GM18867 (cell line): ENCODE results near the gene SDCBP2.

ENCODE experiments used
- ATAC-seq: cut with Tn5 transposase; IDR thresholded peaks from one replicate; pipeline ENCODE4 v1.9.1; 2021; ENCODE audit warnings: mild to moderate bottlenecking, moderate library complexity; ENCODE audit not compliant: unreplicated experiment

SDCBP2 gene

DNA sequence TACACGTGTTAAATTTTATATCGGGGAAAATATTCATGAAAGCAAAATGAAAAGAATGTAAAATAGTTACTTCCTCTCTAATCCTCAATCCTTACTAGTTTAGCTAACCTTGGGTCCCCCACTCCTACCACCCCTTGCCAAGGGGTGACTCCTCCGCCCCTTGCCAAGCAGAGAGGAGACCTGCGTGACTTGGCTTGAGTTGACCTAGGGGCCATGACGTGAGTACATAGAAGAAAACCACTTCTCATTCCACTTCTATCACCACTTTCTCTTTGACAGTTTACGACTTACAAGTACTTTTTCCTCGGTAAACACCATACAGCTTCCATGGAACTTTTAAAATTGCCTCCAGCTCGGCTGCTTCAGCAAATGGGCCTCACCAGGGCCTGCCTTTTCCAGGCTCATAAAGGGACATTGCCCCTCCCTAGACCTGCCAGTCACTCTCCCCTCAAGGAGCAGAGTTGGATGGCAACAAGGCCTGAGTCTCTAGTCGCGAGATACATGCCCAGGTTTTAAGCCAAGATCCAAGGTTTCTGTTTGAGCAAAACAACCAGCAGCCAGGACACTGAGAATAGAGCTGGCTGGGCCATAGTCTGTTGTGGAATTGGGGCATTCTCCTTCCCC lies 29.9 kb downstream of the SDCBP2 start:
- ATAC-seq, result no peak

DNA sequence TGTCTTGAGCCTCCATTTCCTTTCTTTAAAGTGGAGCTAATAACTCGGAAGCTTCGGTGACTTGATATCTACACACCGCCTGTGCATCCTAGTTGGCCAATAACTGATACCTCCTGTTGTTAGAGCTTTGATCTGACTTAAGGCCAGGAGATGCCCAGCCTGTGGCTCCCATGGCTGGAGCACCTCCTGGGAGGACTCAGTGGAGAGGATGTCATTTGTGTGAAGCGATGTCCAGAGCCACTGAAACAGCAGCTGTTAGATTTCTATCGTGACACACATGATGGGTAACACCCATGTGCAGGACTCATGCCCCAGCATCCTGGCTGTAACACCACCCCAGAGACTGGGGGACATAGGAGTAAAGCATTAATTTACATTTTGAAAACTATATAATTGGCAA lies 30.8 kb downstream of the SDCBP2 start:
- ATAC-seq, result no peak

DNA sequence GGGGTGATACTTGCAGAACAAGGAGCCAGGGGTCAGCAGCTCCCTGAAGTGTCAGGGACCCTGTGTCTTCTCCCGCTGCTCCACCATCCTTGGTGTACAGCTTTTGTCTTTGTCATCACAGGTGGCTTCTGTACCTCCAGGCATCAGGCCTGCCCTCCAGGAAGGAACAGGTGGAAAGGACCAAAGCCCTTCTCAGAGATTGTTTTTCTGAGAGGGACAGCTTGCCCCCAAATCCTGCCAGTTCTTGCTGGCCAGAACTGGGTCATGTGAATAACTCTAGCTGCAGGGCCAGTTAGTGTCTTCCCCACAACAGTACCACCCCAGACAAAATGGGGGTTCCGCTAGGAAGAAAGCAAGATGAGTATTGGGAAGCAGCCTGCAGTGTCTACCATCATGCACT lies 31.5 kb downstream of the SDCBP2 start:
- no peak for ATAC-seq

DNA sequence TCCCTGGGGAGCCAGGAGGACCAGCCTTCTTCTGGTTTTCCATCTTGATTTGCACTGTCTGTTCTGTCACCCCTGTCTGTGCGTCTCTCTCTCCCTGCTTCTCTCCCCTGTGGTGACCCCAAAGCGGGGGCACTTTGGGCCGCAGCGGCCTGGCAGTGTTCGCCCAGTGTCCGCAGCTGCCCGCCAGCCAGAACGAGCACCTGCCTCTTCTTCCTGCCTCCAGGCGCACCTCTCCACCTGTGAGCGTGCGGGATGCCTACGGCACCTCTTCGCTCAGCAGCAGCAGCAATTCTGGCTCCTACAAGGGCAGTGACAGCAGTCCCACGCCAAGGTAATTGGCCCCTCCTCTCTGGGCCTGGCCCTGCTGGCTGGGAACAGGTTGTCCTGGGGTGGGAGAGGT lies 32.0 kb downstream of the SDCBP2 start:
- ATAC-seq, result no peak

DNA sequence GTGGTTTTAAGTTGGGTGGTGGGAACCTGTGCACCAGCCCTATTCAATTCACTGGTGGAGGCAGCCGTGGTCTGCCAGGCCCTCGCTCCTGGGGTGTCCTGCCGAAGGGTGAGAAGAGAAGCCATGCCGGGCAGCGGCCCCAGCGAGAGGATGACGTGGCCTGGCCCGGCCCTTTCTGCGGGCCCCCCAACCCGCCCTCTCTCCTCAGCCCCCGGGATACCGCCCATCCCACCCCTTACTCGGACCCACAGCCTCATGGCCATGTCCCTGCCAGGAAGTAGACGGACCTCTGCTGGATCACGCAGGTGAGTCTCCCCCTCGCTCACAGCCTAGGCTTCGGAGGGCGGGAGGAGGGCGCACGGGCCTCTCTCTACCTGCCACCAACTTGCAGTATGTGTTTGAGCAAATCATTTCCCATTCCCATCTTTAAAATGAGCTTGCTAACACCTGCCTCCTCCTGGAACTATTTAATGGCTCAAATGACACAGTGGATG lies 32.8 kb downstream of the SDCBP2 start:
- ATAC-seq, result no peak

DNA sequence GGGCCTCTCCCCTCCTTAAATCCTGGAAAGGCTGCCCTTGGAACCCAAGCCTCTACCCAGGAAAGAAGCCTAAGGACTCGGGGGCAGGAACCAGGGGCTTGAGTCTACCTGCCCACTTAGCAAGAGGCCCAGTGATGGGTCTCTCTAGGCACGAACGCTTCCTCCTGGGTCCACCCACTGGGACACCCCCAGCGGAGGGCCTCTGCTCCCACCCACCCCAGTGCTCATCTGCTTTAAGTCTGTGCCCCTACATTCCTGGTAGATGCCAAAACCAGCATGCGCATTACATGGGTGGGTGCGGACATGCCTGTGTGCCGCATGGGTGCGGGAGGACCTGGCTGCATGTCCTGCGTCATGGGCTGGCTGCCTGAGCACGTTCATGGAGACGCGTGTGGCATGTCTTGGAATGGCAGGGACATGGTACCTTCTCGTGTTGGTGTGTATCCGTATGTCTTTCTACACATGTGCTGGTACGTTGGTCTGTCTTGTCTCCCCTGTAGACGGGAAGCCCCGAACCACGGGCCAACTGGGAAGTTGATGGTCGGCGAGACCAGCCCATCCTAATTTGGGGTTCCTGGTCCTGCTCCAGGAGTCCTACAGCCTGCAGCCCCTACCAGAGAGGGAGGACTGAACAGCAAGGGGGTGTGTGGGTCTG lies 33.5 kb downstream of the SDCBP2 start:
- ATAC-seq, result no peak

DNA sequence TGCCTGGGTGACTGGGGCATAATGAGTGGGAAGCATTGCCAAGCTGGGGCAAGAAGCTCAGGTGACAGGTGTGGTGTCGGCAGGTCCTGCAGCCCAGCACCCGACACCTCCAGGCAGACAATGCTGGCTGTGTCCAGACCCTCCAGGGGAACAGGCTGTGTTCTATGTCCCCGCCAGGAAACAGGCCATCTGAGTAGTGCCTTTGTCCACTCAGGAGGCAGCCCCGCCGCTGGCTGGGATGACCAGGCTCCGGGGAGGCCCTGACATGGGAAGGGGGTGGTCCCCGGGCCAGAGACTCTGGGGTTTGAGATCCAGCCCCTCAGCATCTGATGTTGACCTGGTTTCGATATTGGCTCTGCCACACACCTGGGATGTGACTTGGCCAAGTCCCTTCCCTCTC lies 34.4 kb downstream of the SDCBP2 start:
- no peak for ATAC-seq

DNA sequence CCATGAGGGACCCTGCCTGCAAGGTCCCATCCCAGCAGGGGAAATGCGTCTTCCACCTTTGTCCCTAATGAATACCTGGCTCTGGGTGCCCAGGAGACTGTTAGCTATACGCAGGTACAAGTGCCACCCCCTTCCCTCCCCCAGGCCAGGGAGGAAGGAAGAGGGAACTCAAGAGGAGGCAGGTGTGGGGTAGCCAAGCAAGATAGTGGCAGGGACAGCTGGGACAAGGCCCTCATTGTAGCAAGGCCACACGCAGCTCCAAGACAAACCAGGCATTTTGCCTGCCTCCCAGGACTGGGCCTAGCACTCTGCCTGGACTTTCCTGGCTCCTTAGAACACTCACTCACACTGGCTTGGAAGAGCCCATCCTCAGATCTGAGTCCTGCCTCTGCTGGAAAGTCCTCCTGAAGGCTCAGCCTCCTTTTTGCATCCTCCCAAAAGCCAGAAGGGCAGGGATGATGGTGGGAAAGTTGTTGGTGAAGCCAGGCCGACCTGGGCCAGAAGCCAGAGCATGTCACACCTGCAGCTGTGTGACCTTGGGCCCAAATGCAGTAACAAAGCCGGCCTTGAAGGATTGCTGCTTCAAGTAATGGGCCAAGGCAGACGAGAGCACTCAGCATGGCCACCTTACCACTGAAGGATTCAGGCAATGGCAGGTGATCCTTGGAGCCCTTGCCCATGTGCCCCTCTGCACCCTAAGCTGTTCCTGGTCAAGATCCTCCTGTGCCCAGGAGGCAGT lies 35.1 kb downstream of the SDCBP2 start:
- no peak for ATAC-seq

DNA sequence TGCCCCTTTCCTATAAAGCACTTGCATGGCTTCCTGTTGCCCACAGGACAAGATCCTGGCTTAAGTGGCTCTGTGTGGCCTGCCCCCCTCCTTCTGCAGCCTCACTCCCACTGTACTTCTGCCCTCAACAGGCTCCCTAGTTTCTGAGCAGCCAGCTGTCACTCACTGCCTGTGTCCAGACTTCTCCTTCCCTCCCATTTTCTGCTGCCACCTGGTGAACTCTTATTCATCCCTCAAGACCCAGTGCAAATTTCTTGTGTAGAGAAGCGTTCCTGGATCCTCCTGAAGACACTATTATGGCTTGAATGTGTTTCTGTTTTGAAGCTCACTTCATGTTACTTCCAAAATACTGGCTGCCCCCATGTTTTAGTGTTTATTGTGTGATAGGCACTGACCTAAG lies 36.3 kb downstream of the SDCBP2 start:
- ATAC-seq, result no peak

DNA sequence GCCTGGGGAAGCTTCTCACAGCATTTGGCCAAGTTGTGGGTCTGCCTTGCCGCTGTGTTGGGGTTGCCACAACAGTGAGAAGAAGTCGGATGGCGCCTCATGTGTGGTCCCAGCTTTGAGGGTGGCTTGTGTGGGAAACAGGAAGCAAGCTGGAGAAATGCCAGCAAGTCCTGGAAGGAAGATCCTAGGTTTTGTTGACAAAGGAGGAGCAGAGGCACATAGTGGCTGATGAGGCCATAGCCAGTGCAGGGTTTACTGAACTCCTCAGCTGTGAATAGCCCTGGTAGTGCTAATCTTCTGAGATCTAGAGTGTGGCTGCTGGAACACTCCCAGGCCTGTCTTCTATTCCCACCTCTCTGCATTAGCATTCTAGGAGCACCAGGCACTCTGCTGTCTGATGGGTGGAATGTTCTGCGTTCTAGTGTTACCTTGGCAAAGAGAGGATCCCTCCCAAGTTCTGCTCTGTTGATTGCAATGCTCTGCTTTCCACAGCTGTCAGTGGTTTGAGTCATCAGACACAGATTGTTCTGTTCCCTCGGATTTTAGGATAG lies 37.7 kb downstream of the SDCBP2 start:
- ATAC-seq, result no peak

DNA sequence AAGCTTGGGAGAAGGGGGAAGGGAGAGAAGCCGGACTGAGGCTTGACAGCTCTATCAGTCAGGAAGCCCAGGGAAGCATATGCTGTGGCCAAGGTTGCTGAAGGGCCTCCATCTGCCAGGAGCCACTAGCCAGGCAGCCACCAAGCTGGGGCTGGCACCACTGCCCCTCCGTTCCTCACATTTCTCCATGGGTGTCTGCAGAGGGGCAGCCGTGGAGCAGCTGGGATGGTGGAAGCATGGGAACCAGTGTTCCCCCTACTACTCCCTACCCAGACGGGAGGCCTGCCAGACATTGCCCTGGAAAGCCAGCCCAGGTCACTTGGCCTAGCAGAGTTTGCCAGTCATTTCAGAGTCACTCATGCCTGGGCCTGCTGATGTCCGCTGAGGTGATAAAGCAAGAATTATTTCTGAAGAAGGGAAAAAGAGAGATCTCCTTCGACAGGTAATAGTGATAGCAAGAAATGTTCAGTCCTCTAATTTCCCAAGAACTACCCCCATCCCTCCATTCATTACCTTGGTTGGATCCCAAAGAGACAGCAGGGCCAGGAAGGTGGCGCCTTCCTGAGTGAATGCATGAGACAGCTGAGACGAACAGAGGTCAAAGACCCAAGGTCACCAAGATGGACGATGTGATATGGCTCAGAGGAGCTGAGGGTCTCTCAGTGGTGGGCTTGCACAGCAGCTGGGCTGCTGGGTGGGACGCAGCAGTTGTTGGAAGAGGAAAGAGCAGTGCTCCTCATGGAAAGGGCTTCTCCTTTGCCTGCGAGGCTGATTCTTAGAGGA lies 41.0 kb downstream of the SDCBP2 start:
- no peak for ATAC-seq

DNA sequence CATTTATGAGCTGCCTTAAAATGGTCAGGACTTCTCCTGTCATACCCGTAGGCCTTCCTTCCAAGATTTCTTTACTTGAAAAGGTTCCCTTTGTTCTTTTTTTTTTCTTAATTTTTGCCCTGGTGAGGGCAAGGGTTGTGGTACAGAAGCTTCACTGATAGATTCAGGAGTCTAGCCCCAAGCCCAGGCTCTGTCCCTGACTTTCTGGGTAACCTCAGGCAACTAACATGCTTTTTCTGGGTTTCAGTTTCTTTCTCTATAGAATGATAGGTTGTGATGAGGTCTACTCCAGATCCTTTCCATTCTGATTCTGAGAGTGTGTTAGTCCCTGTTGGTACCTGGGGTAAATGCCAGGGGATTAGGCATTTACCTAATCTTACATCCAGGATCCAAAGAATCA lies 41.6 kb downstream of the SDCBP2 start:
- ATAC-seq, result peak; percentile 47

DNA sequence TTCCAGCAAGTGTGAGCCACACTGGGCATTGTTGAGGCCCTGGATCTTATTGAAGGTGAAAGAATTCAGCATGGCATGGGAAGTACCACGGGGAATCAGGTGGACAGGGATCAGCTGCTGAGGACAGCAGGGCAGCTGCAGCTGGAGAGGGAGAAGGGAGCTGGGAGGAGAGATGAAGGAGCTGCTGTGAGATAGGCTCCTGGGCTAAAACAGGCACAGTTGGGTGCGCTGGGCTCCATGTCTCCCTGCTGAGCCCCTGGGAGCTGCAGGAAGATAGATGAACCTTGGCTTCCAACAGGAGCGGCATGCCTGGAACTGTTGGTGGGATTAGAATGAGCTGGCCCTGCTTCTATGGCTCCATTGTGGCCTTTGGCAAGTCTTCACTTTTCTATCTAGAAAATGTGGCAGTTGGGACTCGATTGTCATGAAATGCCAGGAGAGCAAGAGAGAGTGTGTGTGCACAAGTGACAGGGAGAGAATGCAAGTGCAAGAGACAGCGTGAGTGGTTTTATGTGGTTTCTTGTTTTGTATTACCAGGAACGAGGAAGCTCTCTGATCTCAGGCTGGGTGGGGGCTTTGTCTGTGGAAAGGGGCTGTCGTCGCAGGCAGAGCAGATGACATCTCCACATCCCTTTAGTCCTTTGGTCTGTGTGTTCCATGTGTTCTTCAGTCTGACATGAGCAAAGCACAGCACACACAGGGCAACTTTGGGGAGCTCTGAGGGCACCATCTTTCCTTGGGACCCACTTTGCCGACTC lies 42.5 kb downstream of the SDCBP2 start:
- ATAC-seq, result no peak

DNA sequence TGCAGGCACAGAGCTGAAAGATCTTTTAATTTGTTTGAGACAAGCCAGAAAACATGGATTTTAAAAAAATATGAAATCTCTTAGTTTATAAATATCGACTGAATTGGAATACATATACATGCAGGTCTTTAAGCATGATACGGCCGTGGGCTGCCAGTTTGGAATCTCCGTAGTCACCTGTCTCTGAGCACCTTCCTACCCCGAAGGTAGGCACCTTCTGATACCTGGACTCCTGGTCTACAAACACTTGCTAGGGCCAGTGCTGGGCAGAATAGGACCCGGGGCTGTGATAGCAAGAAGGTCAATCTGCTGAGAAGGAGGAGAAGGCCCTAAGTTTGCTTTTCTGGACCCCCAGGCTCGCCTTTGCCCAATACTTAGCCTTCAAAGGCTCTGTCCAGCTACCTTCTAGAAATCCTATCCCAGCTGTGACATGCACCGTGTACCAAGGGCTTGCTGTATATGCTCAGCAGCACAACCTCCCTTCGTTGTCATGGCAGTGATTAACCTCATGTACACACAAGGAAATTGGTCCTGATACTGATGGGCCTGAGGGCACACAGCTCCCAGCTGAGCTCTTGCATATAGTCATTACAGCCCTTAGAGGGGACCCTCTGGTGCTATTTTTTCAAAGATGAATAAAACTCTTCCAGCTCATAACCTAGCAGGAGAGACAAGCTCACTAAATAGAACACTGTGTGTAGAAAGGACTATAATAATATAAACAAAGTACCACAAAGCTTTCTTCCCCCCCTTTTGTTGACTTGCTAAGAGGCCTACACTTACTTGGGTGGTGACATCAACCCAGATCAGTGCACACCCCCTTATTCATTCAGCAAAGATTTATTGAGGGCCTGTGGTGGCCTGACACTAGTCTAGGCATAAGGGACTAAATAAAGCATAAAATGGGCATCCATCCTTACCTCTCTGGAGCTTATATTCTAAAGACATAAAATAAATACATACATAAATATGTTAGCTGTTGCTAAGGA lies 45.1 kb downstream of the SDCBP2 start:
- ATAC-seq, result no peak

DNA sequence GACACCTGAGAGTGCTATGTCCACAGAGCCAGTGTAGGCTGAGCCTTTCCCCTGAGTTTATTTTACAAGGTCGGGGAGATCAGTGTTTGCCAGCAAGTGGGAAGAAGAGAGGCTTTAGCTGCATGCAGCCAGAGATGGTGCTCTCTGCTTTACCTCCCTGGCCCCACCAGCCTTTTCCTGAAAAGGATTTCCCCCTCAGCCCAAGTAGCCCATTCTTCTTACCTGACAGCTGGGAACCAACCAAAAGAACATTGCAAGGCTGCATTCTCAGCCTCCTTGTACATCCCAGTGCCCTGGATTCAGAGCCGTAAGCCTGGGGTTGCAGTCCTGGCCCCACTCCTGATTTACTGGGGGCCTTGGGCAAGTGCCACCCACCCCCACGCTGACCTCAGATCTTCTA lies 46.0 kb downstream of the SDCBP2 start:
- ATAC-seq, result no peak

DNA sequence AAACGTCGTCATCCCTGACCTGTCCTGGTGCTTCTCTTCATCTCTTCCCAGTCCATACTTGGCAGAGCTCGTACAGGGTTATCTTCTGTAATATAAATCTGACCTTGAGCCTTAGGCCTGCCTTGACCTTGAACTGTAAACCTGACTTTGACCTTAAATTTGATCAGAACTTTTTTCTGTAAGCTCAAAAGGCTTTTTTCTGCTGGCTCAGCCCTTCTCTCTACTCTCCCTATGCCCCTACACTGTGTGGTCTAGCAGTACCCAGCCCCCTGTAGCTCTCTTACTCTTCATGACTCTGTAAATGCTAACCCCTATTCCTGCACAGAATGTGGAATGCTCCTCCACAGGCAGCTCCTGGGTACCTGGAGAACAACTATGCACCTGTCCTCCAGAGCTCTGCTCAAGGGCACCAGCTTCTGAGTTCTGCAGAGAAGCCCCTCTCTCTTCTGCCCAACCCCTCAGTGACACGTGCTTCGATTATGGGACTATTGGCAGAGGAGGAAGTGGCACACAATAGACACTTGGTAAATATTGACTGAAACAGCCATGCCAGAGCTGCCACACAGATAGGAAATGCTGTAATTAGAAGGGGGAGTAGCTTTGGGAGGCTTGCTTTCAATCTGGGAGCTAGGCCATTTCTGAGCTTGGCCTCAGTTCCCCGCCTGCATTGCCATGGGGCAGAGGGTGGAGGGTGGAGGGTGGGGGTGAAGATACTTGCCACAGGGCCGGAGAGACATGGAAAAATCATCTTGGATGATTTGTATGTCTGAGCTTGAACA lies 47.5 kb downstream of the SDCBP2 start:
- ATAC-seq, result no peak

DNA sequence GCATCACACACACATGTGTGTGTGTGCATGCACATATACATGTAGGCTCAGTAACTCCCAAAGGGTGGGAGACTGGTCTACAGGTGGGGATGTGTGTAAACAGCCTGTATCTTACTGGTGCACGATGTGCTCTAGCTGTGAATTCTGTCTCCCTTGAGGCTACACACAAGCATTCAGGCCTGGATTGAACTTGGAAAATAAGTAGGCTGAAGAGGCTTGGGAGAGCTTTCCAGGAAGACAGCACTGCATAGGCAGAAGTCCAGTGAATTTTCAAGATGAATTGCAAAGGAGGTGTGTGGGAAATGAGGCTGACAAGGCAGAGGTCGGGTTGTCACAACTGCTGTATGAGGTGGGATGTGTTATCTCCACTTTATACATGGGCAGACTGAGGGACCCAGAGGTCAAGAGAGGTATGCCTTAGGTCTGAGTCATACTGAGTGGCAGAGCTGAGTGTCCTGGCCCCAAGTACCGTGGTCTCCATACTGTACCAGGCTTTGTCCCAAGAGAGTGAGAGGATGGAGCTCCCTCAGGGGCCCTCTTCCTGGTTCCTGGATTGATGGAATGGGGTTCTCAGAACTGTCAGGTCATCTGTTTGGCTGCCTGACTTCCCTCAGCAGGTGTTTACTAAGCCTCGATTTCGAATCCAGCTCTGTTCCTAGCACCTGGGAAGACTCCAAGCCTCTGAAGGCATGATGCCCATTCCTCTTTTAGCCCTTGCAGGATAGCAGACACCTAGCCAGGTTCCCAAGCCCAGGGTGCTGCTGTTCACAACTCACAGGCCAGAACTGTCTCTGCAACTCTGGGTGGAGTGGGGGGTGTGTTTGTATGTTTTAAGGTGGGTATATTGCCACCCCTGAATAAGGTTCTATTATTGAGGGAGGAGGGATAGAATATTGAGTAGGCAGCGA lies 48.5 kb downstream of the SDCBP2 start:
- no peak for ATAC-seq
